ENCODE results near the gene TSC2.
"Not testable (repeated sequence)": the region's sequence is repeated elsewhere in the genome, so short reads cannot be mapped to it uniquely, and the experiment has no call there.

DNA sequence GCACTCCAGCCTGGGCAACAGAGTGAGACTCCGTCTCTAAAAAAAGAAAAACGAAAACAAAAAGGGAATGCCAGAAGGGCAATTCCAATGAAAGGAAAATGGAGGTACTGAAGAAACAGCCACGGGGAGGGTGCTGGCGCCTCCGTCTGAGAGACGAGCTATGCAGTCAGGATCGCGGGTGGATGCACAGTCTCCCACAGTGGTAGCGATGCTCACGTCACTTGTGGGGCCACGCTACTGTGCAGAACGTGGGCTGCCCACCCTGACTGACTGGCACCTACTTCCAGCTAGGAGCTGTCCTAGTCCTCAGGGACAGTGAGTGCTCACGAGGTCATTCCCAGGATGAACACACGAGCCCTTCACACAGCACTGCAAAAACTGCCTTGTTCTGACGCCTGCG lies 53.8 kb downstream of the TSC2 start:
- not testable (repeated sequence) for TF ChIP-seq CTCF, POLR2A (IDR thresholded peaks at IDR 0.05)
